Fibroblast of peridontal ligament (primary cell): Measurements from ENCODE around the gene HS3ST1.

Experiments
- DNase-seq: peaks from one replicate; pipeline ENCODE4 v3.0.0-alpha.2; 2010; ENCODE audit errors: extremely low read depth

Gene HS3ST1

DNA sequence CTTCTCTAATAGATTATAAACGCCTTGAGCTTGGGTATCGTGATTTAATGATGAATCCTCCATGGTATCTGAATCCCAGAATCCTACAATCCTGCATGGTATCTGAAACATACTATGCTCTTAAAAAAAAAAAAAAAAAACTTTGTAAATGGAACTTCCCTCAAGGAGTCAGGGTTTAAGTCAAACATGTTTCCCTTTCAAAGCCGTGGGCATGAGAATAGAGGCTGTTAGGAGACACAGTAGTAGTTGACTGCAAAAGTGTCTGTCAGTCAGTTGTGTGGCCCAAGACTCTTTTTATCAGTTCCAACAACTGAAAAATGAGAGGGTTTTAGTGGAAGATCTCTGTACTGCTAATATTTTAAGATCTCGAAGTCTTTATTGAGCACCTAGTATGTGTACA, 2.4 kb upstream of the HS3ST1 start:
- no peak for DNase-seq

- DNase-seq: no peak
These were observed 1.8 kb upstream of the HS3ST1 start for GRCh38 chr4:11430536-11430935.

DNA sequence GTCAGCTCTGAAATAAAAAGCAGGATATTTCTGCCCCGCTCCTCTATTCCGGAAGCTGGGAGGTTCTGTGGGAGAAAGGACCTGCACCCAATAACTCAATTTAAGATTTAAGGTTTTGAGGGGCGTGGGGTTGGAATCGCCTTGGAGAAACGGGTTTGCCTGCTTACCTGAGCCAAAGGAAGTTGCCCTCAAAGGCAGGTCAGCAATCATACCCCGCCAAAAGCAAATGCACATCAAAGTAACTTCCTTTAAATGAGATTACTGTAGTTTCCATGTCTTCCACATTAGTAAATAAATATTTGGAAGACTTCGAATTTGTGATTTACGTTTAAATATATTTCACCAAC, 978 bp upstream of the HS3ST1 start:
- DNase-seq: no peak

GRCh38 chr4:11428899-11429698, 405 bp upstream of the HS3ST1 start:
- DNase-seq: no peak

DNA sequence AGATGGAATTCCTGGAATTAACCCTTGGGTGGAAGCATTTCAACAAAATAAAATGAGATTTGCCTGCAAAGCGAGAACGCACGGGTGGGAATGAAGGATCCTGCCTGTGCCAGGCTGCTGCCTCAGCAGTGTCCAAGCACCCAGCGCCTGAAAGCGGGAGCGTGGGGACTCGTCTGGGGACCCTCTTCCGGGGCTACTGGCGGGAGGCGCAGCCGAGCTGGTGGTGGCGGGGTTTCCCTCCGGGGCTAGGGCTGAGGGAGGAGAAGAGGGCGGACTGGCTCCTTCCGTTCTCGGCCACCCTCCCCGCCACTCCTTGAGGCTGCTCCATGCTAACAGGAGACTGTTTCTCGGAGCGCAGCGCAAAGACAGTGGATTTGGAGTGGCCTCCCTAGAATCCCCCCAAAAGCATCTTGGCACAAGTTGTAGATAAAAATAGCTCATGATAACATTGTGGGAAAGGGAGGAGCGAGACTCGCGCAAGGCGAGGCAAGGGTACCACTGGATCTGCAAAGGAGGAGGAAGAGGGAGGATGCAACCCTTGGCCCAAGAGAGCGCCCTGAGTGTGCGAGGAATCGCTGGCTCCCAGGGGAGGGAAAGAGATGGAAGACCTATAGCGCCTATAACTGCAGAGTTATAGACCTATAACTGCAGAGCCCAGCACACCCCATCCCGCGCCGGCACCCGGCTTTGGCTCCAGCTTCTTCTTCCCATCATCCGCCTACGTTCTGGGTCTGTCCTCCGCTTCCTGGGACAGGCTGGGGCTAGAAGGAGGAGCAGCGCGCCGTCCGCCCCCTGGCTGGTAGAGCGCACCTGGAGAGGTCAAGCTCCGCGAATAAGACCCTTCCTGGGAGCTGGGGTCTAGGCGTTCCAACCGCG, 1.3 kb downstream of the HS3ST1 start:
- no peak for DNase-seq

GRCh38 chr4:11426731-11427120, 2.0 kb downstream of the HS3ST1 start:
- DNase-seq: no peak

DNA sequence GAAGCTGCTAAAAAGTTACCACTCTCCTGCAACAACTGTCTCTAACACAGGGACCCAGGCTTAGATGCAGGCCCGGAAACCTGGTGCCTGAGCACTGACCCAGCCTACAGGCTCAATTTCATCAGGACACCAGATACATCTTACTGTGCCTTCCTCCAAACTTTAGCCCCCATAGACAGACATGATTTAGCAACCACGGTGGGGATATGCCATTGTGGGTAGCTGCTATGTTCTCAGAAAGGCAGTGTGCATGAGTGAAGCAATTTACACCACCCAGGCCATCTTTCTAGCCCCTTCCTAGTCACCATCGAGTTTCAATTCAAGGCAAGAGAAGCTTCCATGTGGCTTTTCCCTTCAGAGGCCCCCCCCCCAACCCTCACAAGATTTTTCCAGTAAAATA, 2.7 kb downstream of the HS3ST1 start:
- DNase-seq: no peak

DNA sequence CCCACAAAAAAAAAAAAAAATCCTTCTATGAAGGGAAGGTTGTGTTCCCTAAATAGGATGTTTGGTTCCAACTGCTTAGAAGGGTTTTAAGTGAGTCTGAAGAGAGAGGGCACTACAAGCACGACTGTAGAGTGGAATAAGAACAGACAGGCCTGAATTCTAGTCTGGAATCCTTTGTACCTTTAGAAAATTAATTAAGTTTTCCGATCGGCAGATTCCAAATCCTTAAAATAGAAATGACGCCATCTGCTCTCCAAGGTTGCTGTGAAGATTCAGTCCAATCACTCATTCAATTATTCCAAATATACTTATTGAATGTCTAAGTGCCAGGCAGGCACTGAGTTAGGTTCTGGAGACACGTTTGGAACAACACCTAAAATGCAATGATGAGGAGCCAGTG, 3.8 kb downstream of the HS3ST1 start:
- DNase-seq: no peak

DNA sequence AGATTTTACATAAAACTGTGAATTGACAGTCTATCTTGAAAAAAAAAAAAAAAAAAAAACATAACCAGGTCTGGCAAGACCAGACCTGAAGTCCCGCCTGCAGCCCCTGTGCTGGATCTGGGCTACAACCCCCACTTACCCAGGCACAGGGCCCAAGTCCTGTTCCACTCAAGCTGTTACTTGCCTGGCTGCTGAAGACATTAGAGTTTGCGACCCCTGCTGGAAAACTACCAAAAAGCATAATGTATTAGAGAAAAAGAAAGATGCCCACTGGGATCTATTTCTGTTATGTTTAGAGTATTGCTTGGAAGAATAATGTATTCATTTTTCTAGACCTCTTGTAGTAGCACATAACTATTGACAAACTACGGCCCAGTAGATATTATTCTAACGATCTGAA, 4.7 kb downstream of the HS3ST1 start:
- DNase-seq: no peak

GRCh38 chr4:11423465-11423864, 5.2 kb downstream of the HS3ST1 start:
- DNase-seq: no peak

DNA sequence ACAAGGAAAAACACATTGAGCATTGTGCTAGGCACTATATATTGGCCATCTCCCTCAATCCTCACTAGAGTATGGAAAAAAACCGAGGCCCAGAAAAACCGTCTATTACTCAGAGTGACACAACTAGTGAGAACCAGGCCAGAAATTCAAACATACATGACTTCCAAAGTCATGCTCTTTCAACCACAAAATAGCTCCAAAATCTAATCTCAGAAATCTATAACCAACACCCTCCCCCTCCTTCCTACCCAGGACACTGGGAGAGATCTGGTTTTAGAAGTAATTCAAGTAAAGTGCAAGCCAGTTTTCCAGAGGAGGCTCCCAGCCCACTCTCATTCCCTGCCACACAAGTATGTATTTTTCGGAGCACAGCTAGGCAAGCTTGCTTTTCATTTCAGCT, 7.6 kb downstream of the HS3ST1 start:
- no peak for DNase-seq

GRCh38 chr4:11420327-11420726, 8.4 kb downstream of the HS3ST1 start:
- no peak for DNase-seq

GRCh38 chr4:11418610-11419009, 10.1 kb downstream of the HS3ST1 start:
- DNase-seq: no peak

GRCh38 chr4:11416767-11417113, 12.0 kb downstream of the HS3ST1 start:
- DNase-seq: no peak

DNA sequence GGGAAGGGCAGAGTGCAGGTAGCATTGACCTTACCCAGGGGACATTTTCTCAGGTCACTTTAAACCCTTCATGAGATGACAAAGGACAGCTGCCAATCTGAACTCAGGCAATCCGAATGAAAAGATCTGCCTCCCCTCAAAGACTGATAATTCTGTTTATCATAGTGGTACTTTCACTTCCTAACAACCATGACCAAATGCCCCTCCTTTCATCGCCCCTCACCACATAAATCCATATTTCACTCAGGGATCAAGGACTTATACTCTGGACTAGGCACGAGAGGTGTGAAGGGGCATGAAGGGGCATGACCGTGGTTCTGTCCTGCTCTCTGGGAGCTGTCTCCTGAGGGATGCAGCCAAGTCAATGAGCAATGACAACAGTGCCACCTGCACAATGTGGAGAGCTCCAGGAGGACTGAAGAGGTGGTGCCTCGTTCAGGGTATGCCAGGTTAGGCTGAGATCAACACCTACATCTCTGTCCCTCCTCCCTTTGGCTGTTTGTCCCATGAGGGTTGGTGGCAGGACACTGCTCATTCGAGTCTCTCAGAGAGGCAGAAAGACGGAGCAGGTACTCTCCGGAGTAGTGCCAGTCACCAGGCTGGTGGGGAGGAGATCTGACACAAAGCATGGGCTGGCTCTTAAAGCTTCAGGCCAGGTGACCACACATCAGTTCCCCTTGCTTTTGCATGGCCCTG, 12.5 kb downstream of the HS3ST1 start:
- DNase-seq: no peak

- DNase-seq: no peak
These were observed 13.2 kb downstream of the HS3ST1 start for GRCh38 chr4:11415409-11416070.

DNA sequence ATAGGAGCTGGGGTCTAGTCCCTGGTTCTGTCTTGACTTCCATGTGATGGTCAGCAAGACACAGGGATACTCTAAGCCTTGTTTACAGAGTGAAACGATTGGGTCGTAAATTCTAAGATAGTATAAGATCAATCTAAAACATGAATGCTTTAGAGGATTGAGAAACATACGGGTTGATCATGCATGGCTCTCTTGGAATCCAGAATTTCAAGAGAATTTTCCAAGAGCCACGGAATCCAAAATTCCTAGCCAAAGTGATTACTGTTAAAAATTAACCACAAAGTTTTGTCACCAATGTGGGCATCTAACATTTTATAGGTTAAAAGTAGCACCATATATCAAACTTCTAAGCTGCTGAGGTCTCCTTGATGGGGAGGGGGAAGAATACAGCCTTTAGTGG, 16.5 kb downstream of the HS3ST1 start:
- DNase-seq: no peak

- no peak for DNase-seq
These were observed 19.1 kb downstream of the HS3ST1 start for GRCh38 chr4:11409632-11410031.

DNA sequence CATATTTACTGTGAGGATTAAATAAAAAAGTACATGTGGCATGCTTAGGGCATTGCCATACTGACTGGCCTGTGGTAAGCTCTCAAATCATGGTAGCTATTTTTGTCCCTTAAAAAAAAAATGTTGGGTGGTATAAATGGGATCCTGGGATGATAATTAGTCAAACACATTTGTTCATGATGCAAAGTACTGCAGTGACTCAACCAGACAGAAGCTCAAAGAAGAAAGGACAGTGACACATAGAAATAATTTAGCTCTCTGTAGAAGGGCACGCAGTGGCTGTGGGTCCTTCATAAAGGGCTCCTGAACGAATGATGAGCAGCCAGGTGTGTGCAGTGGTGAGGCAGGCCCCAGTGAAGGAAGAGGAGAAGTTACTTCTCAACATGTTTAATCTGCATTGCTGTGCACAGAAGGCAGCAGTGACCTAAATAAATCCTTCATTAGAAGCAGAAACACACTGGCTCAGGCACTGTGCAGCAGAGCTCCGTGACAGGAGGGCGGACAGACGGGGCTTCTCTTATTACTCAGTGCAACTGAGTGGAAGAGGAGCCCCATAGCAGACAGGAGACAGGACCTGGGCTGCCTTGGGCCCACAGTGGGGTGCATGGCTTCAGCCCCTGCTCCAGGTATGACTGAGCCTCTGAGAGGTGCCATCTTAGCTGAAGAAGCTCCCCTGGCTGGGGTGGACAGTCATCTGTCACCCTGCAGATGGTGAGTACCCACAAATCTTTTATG, 20.3 kb downstream of the HS3ST1 start:
- DNase-seq: no peak

- DNase-seq: no peak
These were observed 21.1 kb downstream of the HS3ST1 start for GRCh38 chr4:11407551-11407950.

GRCh38 chr4:11404431-11404830, 24.3 kb downstream of the HS3ST1 start:
- DNase-seq: no peak

DNA sequence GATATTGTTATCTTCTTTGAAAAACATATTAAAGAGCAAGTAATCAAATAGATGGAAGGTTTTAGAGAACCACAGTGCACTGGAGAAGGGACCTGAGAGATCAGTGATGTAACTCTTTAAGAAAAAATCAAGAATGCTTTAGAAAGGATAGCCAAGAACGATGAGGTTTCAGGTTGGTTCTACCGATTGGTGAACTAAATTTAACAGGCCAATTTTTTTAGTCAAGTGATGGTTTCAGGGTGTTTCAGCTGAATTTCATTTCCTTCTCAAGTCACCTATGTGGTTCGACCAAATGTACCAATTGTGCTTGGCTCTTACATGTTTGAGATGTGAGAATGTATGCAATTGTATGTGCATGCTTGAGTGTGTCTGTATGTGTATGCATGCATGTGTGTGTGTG, 26.5 kb downstream of the HS3ST1 start:
- DNase-seq: no peak
